Panc1 (cell line): Measurements from ENCODE around the gene DAGLA. TPM values are rescaled to one million over a fixed set of nuclear protein-coding genes. Genes with fewer than 3 reads are reported as not detected.

Source experiments
- ATAC-seq: fragments of 200-7000 bp; cut with Tn5 transposase; 2 replicates; pipeline ENCODE4 v1.9.1; 2020; ENCODE audit warnings: mild to moderate bottlenecking, moderate library complexity
- BruUV-seq: library from RNA; stranded (reverse); fragments of 400-500 nt; replicated peaks from 2 replicates; lab custom pipeline; 2021; lab: Mats Ljungman, UMichigan
- CTCF ChIA-PET: fragments of 300-600 bp; sonication (Branson Sonifier 250); formaldehyde crosslinking; loops from one replicate; lab custom pipeline; 2022; ENCODE audit warnings: antibody characterized with exemption; lab: Charles Lee
- POLR2A ChIA-PET: fragments of 300-600 bp; sonication (Branson Sonifier 250); formaldehyde crosslinking; loops from one replicate; lab custom pipeline; 2022; ENCODE audit warnings: antibody characterized with exemption; lab: Charles Lee
- DNase-seq: peaks from one replicate; pipeline ENCODE4 v3.0.0-alpha.2; 2010; ENCODE audit warnings: low read depth, low spot score
- H3K27ac ChIP-seq: 2 replicates; pipeline ENCODE4 v1.5.1; 2011; ENCODE audit warnings: mild to moderate bottlenecking, low read length, inconsistent platforms
- H3K27me3 ChIP-seq: fragments of 200-500 bp; sonication (Bioruptor generic); 2 replicates; pipeline ENCODE4 v1.6.0; 2014; ENCODE audit warnings: low read length, inconsistent platforms; ENCODE audit not compliant: control insufficient read depth, insufficient read depth
- H3K36me3 ChIP-seq: fragments of 200-500 bp; sonication (Bioruptor generic); 2 replicates; pipeline ENCODE4 v1.5.1; 2014; ENCODE audit warnings: inconsistent platforms, mild to moderate bottlenecking, low read length, moderate library complexity; ENCODE audit not compliant: control insufficient read depth, insufficient read depth
- H3K4me1 ChIP-seq: 2 replicates; pipeline ENCODE4 v1.5.1; 2011; ENCODE audit warnings: inconsistent platforms, mild to moderate bottlenecking, low read length, moderate library complexity; ENCODE audit not compliant: control insufficient read depth, insufficient read depth
- H3K4me3 ChIP-seq, 2 experiments: 2 replicates each; pipeline ENCODE4 v1.5.1; 2011 to 2012; ENCODE audit warnings: low read depth in 2 of 2, low read length in 2 of 2, mild to moderate bottlenecking in 2 of 2, inconsistent platforms in 1 of 2, moderate library complexity in 1 of 2
- H3K9me3 ChIP-seq: fragments of 200-500 bp; sonication (Bioruptor generic); 2 replicates; pipeline ENCODE4 v1.5.1; 2014; ENCODE audit warnings: low read depth, mild to moderate bottlenecking, inconsistent platforms, low read length, moderate library complexity; ENCODE audit not compliant: control insufficient read depth, insufficient read depth
- CTCF ChIP-seq: fragments of 450-650 bp; IDR thresholded peaks from 2 replicates; pipeline ENCODE4 v1.5.1; 2017; ENCODE audit warnings: mild to moderate bottlenecking
- POLR2AphosphoS5 ChIP-seq: IDR thresholded peaks from 2 replicates; pipeline ENCODE4 v1.6.1; 2012; ENCODE audit warnings: mild to moderate bottlenecking, low read depth, low read length, moderate library complexity
- SIN3A ChIP-seq: IDR thresholded peaks from 2 replicates; pipeline ENCODE4 v1.6.1; 2012; ENCODE audit warnings: low read depth, mild to moderate bottlenecking, low read length, moderate library complexity, borderline replicate concordance; ENCODE audit not compliant: insufficient read depth
- TCF7L2 ChIP-seq: IDR thresholded peaks from 2 replicates; pipeline ENCODE4 v1.6.1; 2011; ENCODE audit warnings: mild to moderate bottlenecking, low read depth, low read length, inconsistent platforms
- in situ Hi-C: cut with HindIII; loops from 2 replicates; pipeline ENCODE4 v1.10.0; 2016; ENCODE audit warnings: low sequenced_read_pairs, low pct_unique_long_range_greater_than_20kb
- intact Hi-C: fragments of 100-400 bp; cut with micrococcal nuclease; formaldehyde crosslinking; loops from one replicate; pipeline ENCODE4 v1.10.0; 2022; ENCODE audit not compliant: unreplicated experiment
- total RNA-seq: library from RNA; stranded (reverse); gene quantifications from one replicate; pipeline ENCODE4 v1.2.1, GENCODE V29; 2021; ENCODE audit not compliant: unreplicated experiment
- TF ChIP-seq, protein P1 (sequence below), 2 experiments: IDR thresholded peaks; 2 replicates each; pipeline ENCODE4 v1.6.1; 2011 to 2012; ENCODE audit warnings: low read depth in 2 of 2, control low read depth in 1 of 2, low read length in 1 of 2, mild to moderate bottlenecking in 1 of 2, moderate library complexity in 1 of 2; ENCODE audit not compliant: insufficient read depth in 1 of 2

Gene DAGLA
- total RNA-seq, 1 experiment from 2014 or later: 6.4 TPM

- ChIA-PET POLR2A (no interaction called here), CTCF (interaction anchor here (1.1 kb wide), 1 partner anchor 11 kb away, joined by 3 read pairs; no protein-coding TSS in a partner anchor)
- H3K9me3 ChIP-seq: no peaks in the 10 kb centered on the region
- no peaks in the 10 kb centered on the region for H3K36me3 ChIP-seq
- TF ChIP-seq POLR2AphosphoS5 (no peak), TCF7L2 (no peak), CTCF (no peak), SIN3A (no peak)
- TF ChIP-seq, protein P1, sequence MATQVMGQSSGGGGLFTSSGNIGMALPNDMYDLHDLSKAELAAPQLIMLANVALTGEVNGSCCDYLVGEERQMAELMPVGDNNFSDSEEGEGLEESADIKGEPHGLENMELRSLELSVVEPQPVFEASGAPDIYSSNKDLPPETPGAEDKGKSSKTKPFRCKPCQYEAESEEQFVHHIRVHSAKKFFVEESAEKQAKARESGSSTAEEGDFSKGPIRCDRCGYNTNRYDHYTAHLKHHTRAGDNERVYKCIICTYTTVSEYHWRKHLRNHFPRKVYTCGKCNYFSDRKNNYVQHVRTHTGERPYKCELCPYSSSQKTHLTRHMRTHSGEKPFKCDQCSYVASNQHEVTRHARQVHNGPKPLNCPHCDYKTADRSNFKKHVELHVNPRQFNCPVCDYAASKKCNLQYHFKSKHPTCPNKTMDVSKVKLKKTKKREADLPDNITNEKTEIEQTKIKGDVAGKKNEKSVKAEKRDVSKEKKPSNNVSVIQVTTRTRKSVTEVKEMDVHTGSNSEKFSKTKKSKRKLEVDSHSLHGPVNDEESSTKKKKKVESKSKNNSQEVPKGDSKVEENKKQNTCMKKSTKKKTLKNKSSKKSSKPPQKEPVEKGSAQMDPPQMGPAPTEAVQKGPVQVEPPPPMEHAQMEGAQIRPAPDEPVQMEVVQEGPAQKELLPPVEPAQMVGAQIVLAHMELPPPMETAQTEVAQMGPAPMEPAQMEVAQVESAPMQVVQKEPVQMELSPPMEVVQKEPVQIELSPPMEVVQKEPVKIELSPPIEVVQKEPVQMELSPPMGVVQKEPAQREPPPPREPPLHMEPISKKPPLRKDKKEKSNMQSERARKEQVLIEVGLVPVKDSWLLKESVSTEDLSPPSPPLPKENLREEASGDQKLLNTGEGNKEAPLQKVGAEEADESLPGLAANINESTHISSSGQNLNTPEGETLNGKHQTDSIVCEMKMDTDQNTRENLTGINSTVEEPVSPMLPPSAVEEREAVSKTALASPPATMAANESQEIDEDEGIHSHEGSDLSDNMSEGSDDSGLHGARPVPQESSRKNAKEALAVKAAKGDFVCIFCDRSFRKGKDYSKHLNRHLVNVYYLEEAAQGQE (IDR thresholded peaks at IDR 0.05; ENCODE audit: insufficient read depth in 1 of 2, low read depth in 2 of 2, low read length in 1 of 2): no peak
- H3K4me1 ChIP-seq: peaks cover 62% of the 10 kb centered on the region
- intact Hi-C loops (no loop called here), in situ Hi-C loops (no loop called here)
- H3K27ac ChIP-seq: no peak overlapping the region; the same call in 1 of the 2 replicates
- DNase-seq (no peak), ATAC-seq (peak; percentile 64)
- no TSS peak for BruUV-seq
- H3K27me3 ChIP-seq: no peaks in the 10 kb centered on the region
- H3K4me3 ChIP-seq: no peak overlapping the region
These were observed 20.0 kb downstream of the DAGLA start for GRCh38 chr11:61700212-61700611.

DNA sequence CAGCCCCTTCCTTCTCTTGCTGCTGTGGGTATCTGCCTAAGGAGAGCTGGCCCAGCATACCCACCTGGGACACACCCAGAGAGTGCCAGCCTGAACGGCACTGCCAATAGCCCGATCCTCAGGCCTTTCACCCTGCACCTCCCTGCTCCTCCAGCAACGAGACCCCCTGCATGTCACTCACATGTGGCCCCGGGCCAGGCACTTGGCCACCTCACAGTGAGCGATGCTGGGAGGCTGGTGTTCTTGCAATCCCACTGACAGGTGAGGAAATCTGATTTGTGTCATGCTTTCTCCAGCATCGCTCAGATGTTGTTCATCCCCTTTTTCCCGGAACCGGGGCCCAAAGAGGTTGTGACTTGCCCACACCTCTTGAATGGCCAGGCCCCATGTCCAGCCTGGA is 20.5 kb downstream of the DAGLA start:
- in situ Hi-C loops (no loop called here), intact Hi-C loops (no loop called here)
- BruUV-seq: no TSS peak
- H3K4me1 ChIP-seq: peaks cover 57% of the 10 kb centered on the region
- ATAC-seq (no peak), DNase-seq (no peak)
- H3K27me3 ChIP-seq: no peaks in the 10 kb centered on the region
- ChIA-PET POLR2A (no interaction called here), CTCF (no interaction called here)
- peak overlapping the region; percentile 44 for H3K27ac ChIP-seq
- no peaks in the 10 kb centered on the region for H3K36me3 ChIP-seq
- H3K9me3 ChIP-seq: no peaks in the 10 kb centered on the region
- TF ChIP-seq POLR2AphosphoS5 (no peak), CTCF (no peak), TCF7L2 (no peak), SIN3A (no peak)
- TF ChIP-seq, protein P1 (IDR thresholded peaks at IDR 0.05; ENCODE audit: insufficient read depth in 1 of 2, low read depth in 2 of 2, low read length in 1 of 2): no peak
- no peak overlapping the region for H3K4me3 ChIP-seq
